Immature natural killer cell (primary cell): Measurements from ENCODE around the gene KRTAP10-10. TPM values are rescaled to one million over a fixed set of nuclear protein-coding genes. Genes with fewer than 3 reads are reported as not detected.
"Not testable (repeated sequence)": the region's sequence is repeated elsewhere in the genome, so short reads cannot be mapped to it uniquely, and the experiment has no call there.

Experiments
- DNase-seq, 3 donors: peaks; one replicate each; pipeline ENCODE4 v3.0.0; 2022; ENCODE audit warnings: mixed read lengths in 1 of 3
- H3K27ac Mint-ChIP-seq, 6 donors: one replicate each; pipeline ENCODE4 v1.8.0; 2020; ENCODE audit warnings: mixed read lengths in 6 of 6, mild to moderate bottlenecking in 5 of 6, inconsistent platforms in 4 of 6, moderate library complexity in 3 of 6
- H3K27me3 Mint-ChIP-seq, 3 donors: one replicate each; pipeline ENCODE4 v1.8.0; 2020 to 2021; ENCODE audit warnings: low read depth in 3 of 3, mild to moderate bottlenecking in 3 of 3, mixed read lengths in 3 of 3, moderate library complexity in 3 of 3, inconsistent platforms in 1 of 3
- H3K36me3 Mint-ChIP-seq, 3 donors: one replicate each; pipeline ENCODE4 v1.8.0; 2020; ENCODE audit warnings: mixed read lengths in 3 of 3, inconsistent platforms in 2 of 3, mild to moderate bottlenecking in 2 of 3
- H3K4me1 Mint-ChIP-seq, 2 donors: one replicate each; pipeline ENCODE4 v1.8.0; 2020; ENCODE audit warnings: inconsistent platforms in 2 of 2, mild to moderate bottlenecking in 2 of 2, mixed read lengths in 2 of 2, moderate library complexity in 1 of 2
- H3K4me3 Mint-ChIP-seq, 5 donors: one replicate each; pipeline ENCODE4 v1.8.0; 2020; ENCODE audit warnings: mild to moderate bottlenecking in 5 of 5, mixed read lengths in 5 of 5, inconsistent platforms in 3 of 5, moderate library complexity in 3 of 5
- H3K9me3 Mint-ChIP-seq, 6 donors: one replicate each; pipeline ENCODE4 v1.8.0; 2020; ENCODE audit warnings: mild to moderate bottlenecking in 6 of 6, mixed read lengths in 6 of 6, inconsistent platforms in 4 of 6, moderate library complexity in 3 of 6
- polyA plus RNA-seq, 3 donors: library from polyadenylated mRNA; unstranded; fragments of 300-500 nt; fragmentation: Illumina TruSeq; gene quantifications; one replicate each; pipeline ENCODE4 v1.2.3, GENCODE V29; 2021

KRTAP10-10 gene, protein sequence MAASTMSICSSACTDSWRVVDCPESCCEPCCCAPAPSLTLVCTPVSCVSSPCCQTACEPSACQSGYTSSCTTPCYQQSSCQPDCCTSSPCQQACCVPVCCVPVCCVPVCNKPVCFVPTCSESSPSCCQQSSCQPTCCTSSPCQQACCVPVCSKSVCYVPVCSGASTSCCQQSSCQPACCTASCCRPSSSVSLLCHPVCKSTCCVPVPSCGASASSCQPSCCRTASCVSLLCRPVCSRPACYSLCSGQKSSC
- polyA plus RNA-seq = not detected

DNA sequence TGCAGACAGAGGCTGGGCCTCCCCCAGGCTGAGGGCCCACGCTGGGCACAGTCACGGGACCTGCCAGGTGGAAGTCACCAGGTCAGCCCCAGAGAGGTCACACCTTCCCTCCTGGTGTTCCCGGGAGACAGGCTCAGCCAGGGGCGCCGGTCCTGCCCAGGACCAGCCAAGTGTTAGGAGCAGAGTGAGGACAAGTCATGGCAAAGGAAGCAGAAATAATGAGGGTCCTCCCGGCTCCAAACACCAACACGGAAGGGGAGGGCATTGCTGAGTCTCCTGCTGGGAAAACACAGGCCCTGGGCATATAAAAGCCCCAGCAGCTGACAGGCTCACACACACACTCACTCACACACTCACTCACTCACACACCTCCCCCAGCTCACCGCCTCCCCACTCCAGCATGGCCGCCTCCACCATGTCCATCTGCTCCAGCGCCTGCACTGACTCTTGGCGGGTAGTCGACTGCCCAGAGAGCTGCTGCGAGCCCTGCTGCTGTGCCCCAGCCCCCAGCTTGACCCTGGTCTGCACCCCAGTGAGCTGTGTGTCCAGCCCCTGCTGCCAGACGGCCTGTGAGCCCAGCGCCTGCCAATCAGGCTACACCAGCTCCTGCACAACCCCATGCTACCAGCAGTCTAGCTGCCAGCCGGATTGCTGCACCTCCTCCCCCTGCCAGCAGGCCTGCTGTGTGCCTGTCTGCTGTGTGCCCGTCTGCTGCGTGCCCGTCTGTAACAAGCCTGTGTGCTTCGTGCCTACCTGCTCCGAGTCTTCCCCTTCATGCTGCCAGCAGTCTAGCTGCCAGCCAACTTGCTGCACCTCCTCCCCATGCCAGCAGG is at the start of gene KRTAP10-10:
TSS of gene KRTAP10-10 (plus strand) at position 339 of the 833 bp plus-strand sequence. CDS start at position 401, 62 bp downstream.
- Mint-ChIP-seq H3K9me3 (peaks cover 9 to 19% (median 10%) of the 10 kb centered on the region in 6 donors), H3K27me3 (peaks cover 3 to 15% (median 7%) of the 10 kb centered on the region in 3 donors), H3K4me3 (no peak within 1 kb of the TSS), H3K27ac (peak within 1 kb of the TSS in 2 of 6 donors; percentile 6 to 78), H3K4me1 (peaks cover 0 to 2% of the 10 kb centered on the region in 2 donors), H3K36me3 (peaks cover 6 to 12% (median 11%) of the 10 kb centered on the region in 3 donors)
- no peak for DNase-seq

DNA sequence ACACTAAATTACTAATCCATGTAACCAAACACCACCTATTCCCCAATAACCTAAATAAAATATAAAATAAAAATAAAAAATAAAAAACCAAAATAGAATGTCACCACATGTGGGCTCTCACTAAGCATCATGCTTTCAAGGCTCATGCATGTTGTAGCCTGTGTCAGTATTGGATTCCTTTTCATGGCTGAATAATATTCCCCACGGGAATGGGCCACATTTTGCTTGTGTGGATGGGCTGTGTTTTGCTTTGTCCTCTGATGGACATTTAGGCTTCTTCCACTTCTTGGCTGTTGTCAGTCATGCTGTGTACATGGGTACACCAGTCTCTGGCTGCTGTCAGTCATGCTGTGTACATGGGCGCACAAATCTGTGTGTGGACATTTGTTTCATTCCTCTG is 48.1 kb upstream of the KRTAP10-10 start:
- H3K4me1 Mint-ChIP-seq = no peaks in the 10 kb centered on the region
- DNase-seq = no peak
- no peak overlapping the region for H3K27ac Mint-ChIP-seq
- H3K4me3 Mint-ChIP-seq = no peak overlapping the region
- peaks cover 0 to 1% (median 0%) of the 10 kb centered on the region in 6 donors for H3K9me3 Mint-ChIP-seq
- H3K36me3 Mint-ChIP-seq = no peaks in the 10 kb centered on the region
- H3K27me3 Mint-ChIP-seq = peaks cover 2 to 15% (median 14%) of the 10 kb centered on the region in 3 donors

DNA sequence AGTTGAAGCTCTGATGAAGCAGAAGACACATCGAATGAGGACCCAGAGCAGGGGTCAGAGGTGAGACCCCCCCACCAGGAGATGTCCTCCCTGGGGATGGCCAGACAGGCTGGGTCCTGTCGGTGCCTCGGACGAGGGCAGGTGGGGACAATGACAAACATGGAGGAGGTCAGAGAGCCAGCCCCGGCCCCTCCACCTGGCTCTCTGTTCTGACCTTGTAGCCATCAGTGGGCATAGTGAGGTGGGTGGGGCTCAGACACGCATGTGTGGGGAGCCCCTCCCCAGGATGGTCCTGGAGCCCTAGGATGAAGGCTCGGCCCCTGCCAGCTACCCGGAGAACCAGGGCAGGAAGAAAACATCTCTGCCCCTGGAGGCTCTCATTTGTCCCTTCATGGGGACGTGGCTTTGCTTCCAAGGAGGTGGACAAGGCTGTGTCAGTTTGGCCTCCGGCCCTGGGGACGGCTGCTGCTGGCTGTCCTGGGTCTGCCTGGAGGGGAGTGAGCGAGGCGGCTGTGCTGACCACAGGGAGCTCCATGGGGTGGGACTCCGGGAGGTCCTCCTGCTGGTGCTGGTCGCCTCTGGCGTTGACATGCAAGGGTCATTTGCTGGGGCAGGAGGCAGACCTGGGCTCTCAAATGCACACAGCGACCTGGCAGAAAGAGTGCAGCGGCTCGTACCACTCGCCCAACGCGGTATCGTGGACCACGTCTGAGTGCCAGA is 47.4 kb upstream of the KRTAP10-10 start:
- Mint-ChIP-seq H3K4me3 (no peak overlapping the region), H3K27me3 (peaks cover 2 to 15% (median 14%) of the 10 kb centered on the region in 3 donors), H3K9me3 (no peaks in the 10 kb centered on the region), H3K4me1 (no peaks in the 10 kb centered on the region), H3K36me3 (no peaks in the 10 kb centered on the region), H3K27ac (no peak overlapping the region)
- no peak for DNase-seq

DNA sequence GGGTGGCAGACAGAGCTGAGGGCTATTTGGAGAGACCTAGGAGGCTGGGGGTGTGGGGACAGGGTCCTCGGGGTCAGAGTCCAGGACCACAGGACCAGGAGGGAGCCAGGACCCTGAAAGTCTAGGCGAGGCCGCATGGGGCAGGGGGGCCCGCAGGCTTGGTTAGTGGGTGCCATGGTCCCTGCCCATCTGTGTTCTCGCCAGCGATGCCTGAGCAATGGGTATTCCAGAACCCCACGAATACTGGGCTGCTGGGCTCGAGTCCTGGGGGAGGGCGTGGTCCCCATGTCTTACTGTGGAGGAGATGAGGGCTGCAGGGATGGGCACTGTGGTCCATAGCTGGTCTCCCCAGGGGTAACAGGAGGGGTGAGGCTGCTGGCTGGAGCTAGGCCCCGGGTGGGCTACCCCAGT is 46.8 kb upstream of the KRTAP10-10 start:
- H3K27me3 Mint-ChIP-seq = peaks cover 2 to 14% (median 12%) of the 10 kb centered on the region in 3 donors
- H3K9me3 Mint-ChIP-seq = no peaks in the 10 kb centered on the region
- H3K4me3 Mint-ChIP-seq = no peak overlapping the region
- DNase-seq = no peak
- H3K36me3 Mint-ChIP-seq = no peaks in the 10 kb centered on the region
- no peaks in the 10 kb centered on the region for H3K4me1 Mint-ChIP-seq
- H3K27ac Mint-ChIP-seq = no peak overlapping the region

DNA sequence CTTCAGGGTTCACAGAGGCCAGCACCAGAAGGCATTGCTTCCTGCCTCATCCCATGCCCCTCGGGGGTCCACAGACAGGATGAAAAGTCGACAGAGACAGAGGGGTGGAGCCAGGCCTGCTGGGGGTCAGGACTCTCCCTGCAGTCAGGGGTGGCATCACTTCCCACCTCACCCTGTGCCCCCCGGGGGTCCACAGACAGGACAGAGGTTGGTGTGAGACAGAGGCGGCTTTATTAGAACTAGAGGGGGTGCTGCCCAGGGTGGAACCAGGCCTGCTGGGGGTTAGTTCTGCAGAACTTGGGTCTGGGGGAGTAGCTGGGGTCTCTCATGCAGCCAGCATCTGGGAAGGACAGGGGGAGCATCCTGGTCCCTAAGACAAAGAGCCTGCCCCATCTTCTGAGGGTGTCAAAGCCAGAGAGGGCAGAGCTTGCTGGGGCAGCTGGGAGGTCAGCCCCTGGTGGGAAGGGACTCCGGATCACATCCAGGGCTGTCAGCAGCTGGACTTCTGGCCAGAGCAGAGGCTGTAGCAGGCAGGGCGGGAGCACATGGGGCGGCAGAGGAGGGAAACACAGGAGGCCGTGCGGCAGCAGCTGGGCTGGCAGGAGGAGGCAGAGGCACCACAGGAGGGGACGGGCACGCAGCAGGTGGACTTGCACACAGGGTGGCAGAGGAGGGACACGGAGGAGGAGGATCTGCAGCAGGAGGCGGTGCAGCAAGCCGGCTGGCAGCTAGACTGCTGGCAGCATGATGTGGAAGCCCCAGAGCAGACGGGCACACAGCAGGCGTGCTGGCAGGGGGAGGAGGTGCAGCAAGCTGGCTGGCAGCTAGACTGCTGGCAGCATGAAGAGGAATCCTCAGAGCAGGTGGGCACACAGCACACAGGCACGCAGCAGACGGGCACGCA is 46.0 kb upstream of the KRTAP10-10 start:
- H3K9me3 Mint-ChIP-seq, H3K36me3 Mint-ChIP-seq, H3K4me3 Mint-ChIP-seq, DNase-seq, H3K27me3 Mint-ChIP-seq, H3K4me1 Mint-ChIP-seq, H3K27ac Mint-ChIP-seq: not testable (repeated sequence)

DNA sequence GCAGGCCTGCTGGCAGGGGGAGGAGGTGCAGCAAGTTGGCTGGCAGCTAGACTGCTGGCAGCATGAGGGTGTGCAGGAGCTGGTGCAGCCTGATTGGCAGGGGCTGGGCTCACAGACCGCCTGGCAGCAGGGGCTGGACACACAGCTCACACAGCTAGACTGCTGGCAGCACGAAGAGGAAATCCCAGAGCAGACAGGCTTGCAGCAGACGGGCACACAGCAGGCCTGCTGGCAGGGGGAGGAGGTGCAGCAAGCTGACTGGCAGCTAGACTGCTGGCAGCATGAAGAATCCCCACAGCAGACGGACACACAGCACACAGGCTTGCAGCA is 45.4 kb upstream of the KRTAP10-10 start:
- not testable (repeated sequence) for H3K4me3 Mint-ChIP-seq, H3K9me3 Mint-ChIP-seq, H3K4me1 Mint-ChIP-seq, H3K27me3 Mint-ChIP-seq, H3K27ac Mint-ChIP-seq, H3K36me3 Mint-ChIP-seq, DNase-seq

DNA sequence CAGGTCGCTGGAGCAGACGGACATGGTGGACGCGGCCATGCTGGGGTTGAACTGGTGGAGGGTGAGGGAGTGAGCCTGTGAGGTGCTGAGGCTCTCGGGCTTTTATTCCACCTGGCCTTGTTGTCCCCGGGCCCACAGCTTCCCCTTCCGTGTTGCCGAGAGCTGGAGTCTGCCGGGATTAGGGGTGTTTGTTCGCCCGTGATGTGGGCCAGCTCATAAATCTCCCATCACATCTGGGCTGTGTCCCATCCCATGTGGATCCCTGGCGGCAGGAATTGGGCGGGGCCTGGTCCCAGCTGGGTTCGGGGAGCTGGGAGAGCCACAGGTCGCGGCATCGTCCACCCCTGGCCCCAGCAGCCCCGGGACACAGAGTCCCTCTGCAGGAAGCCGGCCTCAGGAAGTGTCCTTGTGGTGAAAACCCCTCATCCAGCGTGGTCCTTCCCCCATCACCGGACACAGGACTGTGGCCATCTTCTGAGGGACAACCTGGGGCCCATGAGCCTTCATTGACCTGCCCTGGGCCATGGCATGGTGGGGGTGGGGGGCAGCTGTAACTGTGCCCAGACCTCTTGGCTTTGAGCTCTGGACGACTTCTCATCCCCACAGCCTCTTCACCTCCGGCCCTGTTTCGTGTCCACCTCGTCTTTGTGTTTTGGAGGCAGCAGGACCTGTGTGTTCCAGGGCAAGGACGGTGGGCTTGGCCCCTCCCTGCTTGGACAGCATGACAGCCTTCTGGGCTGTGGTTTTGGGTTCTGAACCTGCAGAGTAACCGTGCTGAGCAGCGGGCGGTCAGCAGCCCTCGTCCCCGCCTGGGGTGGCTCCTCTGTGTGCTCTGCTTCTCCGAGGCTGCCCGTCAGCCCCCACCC is 44.5 kb upstream of the KRTAP10-10 start, which contains the start of gene KRTAP10-6:
TSS of gene KRTAP10-6 (minus strand) at position 60 of the 866 bp plus-strand sequence. CDS start at position 39, 21 bp downstream.
- H3K27me3 Mint-ChIP-seq = peaks cover 0 to 5% (median 0%) of the 10 kb centered on the region in 3 donors

DNA sequence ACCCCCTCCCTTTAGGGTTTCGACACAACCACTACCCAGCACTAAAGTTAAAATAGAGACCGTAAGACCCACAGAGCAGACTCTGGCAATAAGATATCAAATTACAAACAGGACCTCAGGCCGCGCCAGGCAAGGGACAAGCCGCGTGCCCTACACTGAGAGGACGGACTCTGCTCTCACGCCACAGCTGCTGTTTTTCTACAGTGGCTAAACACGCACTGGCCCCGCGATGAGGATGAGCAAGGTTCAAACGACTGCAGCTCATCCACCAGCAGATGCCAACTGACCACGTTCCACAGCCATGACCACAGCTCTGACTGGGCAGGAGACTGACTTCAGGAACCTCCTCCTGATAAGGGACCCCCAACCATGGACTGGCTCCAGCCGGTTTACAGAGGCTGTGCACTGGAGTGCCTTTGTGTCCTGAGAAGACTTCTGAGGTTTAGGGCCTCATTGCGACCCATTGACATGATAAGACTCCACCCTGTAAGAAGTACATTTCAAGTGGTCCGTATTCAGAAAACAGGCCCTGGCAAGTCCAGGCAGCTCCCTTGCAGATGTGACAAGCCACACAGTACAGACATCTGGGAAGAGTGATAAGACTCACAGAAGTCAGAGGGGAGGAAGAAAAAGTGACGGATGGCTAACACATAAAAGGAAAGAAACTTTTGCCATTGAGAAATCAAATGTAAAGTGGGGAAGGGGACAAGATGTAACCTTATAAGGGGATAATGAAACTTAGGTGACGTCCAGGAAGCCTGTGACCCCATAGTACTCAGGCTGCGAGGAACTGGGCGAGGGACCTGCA is 43.4 kb upstream of the KRTAP10-10 start:
- Mint-ChIP-seq H3K9me3 (peaks cover 0 to 5% (median under 1%) of the 10 kb centered on the region in 6 donors), H3K27ac (no peak overlapping the region), H3K4me3 (no peak overlapping the region), H3K36me3 (peaks cover 0 to 6% (median 0%) of the 10 kb centered on the region in 3 donors), H3K4me1 (no peaks in the 10 kb centered on the region), H3K27me3 (peaks cover 0 to 5% (median 2%) of the 10 kb centered on the region in 3 donors)
- no peak for DNase-seq

More for the DNA sequence above, 44.5 kb upstream of the KRTAP10-10 start, which contains the start of gene KRTAP10-6:
- Mint-ChIP-seq H3K27ac (no peak within 1 kb of the TSS), H3K36me3 (no peaks in the 10 kb centered on the region), H3K4me3 (no peak within 1 kb of the TSS), H3K9me3 (no peaks in the 10 kb centered on the region), H3K4me1 (no peaks in the 10 kb centered on the region)
- no peak for DNase-seq

DNA sequence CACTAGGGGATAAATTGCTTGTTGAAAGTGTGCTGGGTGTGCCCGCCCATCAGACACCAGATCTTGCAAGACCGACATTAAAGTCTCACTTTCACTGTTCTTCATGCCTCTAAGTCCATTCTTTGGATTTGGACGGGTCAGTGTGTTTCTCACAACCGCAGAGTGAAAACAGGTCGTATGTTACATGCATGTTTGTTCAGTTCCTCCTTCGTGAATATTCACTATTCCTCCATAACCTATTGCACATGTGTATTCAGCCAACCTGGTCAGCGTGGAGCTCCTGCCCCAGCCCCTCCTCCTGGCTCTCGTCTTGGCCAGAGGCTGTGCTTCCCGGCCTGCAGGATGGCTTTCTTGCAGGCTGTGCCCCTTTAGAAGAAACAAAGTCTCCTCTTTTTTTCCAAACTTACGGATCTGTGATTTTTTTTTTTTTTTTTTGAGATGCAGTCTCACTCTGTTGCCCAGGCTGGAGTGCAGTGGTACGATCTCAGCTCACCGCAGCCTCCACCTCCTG is 42.7 kb upstream of the KRTAP10-10 start:
- Mint-ChIP-seq H3K4me3 (no peak overlapping the region), H3K4me1 (no peaks in the 10 kb centered on the region), H3K27ac (no peak overlapping the region), H3K36me3 (peaks cover 0 to 6% (median 0%) of the 10 kb centered on the region in 3 donors), H3K9me3 (peaks cover 0 to 7% (median under 1%) of the 10 kb centered on the region in 6 donors), H3K27me3 (peaks cover 0 to 4% (median 3%) of the 10 kb centered on the region in 3 donors)
- DNase-seq = no peak

DNA sequence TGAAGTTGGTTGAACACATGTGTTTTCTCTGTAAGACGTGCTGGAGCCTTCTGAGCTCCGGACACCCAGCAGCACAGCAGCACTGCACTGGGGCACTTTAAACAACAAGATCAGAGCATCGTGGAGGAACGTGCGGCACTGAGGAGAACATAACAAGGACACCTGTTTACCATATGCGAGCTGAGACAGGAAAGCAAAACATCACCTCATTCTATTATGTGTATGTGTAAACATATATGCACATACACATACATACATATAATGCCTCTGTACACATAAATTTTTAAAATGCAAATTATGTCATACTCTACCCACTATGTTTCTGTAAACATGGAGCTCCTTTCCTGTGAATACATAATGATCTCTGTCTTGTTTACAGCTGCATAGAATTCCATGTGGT is 41.6 kb upstream of the KRTAP10-10 start:
- Mint-ChIP-seq H3K4me3 (no peak overlapping the region), H3K27me3 (peaks cover 0 to 4% (median 3%) of the 10 kb centered on the region in 3 donors), H3K4me1 (no peaks in the 10 kb centered on the region), H3K9me3 (peaks cover 0 to 7% (median under 1%) of the 10 kb centered on the region in 6 donors), H3K36me3 (peaks cover 0 to 6% (median 0%) of the 10 kb centered on the region in 3 donors), H3K27ac (no peak overlapping the region)
- DNase-seq = no peak

DNA sequence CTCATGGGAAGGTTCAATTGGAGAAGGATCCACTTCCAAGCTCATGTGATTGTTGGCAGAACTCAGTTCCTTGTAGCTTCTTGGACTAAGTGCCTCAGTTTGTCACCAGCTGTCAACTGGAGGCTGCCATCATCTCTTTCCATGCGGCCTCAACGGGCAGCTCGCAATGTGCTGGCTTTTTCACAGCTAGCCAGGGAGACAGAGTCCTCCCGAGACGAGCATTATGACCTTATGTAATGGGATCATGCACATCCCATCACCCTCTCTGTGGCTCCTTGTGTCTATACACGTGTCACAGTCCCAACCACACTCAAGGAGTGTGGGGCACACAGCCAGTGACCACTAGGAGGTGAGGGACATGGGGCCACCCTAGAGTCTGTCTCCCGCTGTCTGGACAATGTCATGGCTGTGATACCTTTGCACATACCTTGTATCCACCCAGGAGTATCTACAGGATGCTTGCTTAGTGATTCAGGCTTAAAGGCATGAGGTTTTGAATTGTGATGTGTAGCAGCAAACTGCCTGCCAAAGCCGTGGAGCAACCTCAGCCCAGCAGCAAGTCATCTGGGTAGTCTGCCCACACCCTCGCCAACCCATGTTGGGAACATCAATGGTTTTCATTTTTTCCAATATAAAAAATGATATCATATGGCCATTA is 41.0 kb upstream of the KRTAP10-10 start:
- Mint-ChIP-seq H3K4me3 (no peak overlapping the region), H3K27ac (no peak overlapping the region), H3K9me3 (peaks cover 0 to 7% (median under 1%) of the 10 kb centered on the region in 6 donors), H3K4me1 (no peaks in the 10 kb centered on the region), H3K36me3 (peaks cover 0 to 6% (median 0%) of the 10 kb centered on the region in 3 donors), H3K27me3 (peaks cover 0 to 6% (median 3%) of the 10 kb centered on the region in 3 donors)
- no peak for DNase-seq
